Liver (tissue), 3 donors: ENCODE data around the gene CORO2B.

Experiments used
- HNF4A ChIP-seq, 2 donors: conservative IDR thresholded peaks; 2 replicates each; pipeline ENCODE4 v1.6.1; 2016; ENCODE audit warnings: antibody characterized with exemption in 2 of 2, mild to moderate bottlenecking in 2 of 2
- TF ChIP-seq, protein P1 (sequence below): fragments of 150-350 bp; IDR thresholded peaks from 2 replicates; pipeline ENCODE4 v1.5.1; 2017; ENCODE audit warnings: improper control_type of control experiment, low read depth, low read length; ENCODE audit not compliant: missing input control
- donor health status: healthy.
- donor health status: healthy.

DNA sequence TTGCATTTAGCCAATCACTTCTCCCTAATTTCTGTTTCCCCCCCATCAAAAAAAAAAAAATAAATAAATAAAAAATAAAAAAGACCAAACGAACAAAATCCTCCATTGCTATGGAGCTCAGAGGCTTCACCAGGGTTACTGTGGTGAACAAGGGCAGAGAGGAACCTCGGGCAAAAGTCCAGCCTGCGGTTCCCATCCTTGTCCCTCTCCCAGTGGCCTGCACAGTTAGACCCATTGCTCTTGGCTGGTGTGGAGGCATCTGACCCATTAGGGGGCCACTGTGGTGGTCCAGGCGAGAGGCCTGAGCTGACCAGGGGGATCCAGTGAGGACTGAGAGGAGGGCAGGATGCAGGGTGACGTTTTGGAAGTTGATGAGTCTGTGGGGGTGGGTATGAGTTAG, 18.8 kb downstream of the CORO2B start:
- no peak for TF ChIP-seq HNF4A (conservative IDR thresholded peaks at IDR 0.05)
- TF ChIP-seq, protein P1, sequence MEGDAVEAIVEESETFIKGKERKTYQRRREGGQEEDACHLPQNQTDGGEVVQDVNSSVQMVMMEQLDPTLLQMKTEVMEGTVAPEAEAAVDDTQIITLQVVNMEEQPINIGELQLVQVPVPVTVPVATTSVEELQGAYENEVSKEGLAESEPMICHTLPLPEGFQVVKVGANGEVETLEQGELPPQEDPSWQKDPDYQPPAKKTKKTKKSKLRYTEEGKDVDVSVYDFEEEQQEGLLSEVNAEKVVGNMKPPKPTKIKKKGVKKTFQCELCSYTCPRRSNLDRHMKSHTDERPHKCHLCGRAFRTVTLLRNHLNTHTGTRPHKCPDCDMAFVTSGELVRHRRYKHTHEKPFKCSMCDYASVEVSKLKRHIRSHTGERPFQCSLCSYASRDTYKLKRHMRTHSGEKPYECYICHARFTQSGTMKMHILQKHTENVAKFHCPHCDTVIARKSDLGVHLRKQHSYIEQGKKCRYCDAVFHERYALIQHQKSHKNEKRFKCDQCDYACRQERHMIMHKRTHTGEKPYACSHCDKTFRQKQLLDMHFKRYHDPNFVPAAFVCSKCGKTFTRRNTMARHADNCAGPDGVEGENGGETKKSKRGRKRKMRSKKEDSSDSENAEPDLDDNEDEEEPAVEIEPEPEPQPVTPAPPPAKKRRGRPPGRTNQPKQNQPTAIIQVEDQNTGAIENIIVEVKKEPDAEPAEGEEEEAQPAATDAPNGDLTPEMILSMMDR, result no peak
